ENCODE measurements around the gene ZDBF2.
"Not testable (repeated sequence)": the region's sequence is repeated elsewhere in the genome, so short reads cannot be mapped to it uniquely, and the experiment has no call there.

Gene ZDBF2

GRCh38 chr2:206250041-206250897 is 24.2 kb upstream of the ZDBF2 start:
- no peak overlapping the region for H3K9ac ChIP-seq (ENCODE audit: low read length)
- no peaks in the 10 kb centered on the region for H3K4me1 ChIP-seq (ENCODE audit: control insufficient read depth, insufficient read depth, low read length)
- no peaks in the 10 kb centered on the region for H3K36me3 ChIP-seq (ENCODE audit: control insufficient read depth, insufficient read depth, low read length)
- H3K4me3 ChIP-seq (ENCODE audit: low read length): peak overlapping the region; percentile 57
- no peak overlapping the region for H3K27ac ChIP-seq (ENCODE audit: low read depth, low read length)
- H3K27me3 ChIP-seq (ENCODE audit: control insufficient read depth, insufficient read depth, low read length): peaks cover 8% of the 10 kb centered on the region

- no peak overlapping the region for H3K27ac ChIP-seq (ENCODE audit: low read depth, low read length)
- H3K9ac ChIP-seq (ENCODE audit: low read length): no peak overlapping the region
- H3K4me1 ChIP-seq (ENCODE audit: control insufficient read depth, insufficient read depth, low read length): no peaks in the 10 kb centered on the region
- no peaks in the 10 kb centered on the region for H3K36me3 ChIP-seq (ENCODE audit: control insufficient read depth, insufficient read depth, low read length)
- no peak overlapping the region for H3K4me3 ChIP-seq (ENCODE audit: low read length)
- H3K27me3 ChIP-seq (ENCODE audit: control insufficient read depth, insufficient read depth, low read length): peaks cover 8% of the 10 kb centered on the region
Observed at GRCh38 chr2:206253125-206253776, 21.2 kb upstream of the ZDBF2 start.

DNA sequence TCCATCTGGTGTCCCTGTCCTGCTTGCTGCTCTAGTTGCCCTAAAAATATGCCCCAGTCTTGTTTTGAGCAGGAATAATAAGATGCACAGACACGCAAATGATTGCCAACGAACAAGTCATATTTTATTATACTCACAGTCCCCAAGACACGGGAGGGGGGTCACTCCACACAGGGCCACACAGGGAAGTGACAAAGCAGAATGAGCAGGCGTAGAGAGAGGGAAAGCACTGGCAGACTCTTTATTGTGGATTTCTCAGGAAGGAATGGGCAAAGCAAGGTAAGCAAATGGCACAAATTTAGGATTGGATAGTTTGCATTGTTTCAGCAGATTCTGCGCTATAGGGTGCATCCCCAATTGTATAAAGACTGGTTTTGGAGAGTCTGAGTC is 20.7 kb upstream of the ZDBF2 start:
- Histone ChIP-seq H3K4me3 (ENCODE audit: low read length) (no peak overlapping the region), H3K27ac (ENCODE audit: low read depth, low read length) (no peak overlapping the region), H3K9ac (ENCODE audit: low read length) (no peak overlapping the region), H3K36me3 (ENCODE audit: control insufficient read depth, insufficient read depth, low read length) (no peaks in the 10 kb centered on the region), H3K4me1 (ENCODE audit: control insufficient read depth, insufficient read depth, low read length) (no peaks in the 10 kb centered on the region), H3K27me3 (ENCODE audit: control insufficient read depth, insufficient read depth, low read length) (peaks cover 8% of the 10 kb centered on the region)

DNA sequence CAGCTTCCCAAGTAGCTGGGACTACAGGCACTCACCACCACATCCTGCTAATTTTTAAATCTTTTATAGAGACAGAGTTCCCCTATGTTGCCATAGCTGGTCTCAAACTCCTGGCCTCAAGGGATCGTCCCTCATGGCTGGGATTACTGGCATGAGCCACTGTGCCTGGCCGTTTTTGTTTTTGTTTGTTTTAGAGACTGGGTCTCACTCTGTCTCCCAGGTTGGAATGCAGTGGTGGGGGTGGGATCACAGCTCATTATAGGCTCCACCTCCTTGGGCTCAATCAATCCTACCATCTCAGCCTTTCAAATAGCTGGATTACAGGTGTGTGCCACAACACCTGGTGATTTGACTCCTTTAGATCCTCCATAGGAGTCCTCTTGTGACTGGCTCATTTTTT is 19.5 kb upstream of the ZDBF2 start:
- no peak overlapping the region for H3K27ac ChIP-seq (ENCODE audit: low read depth, low read length)
- no peaks in the 10 kb centered on the region for H3K4me1 ChIP-seq (ENCODE audit: control insufficient read depth, insufficient read depth, low read length)
- H3K27me3 ChIP-seq (ENCODE audit: control insufficient read depth, insufficient read depth, low read length): peaks cover 8% of the 10 kb centered on the region
- no peaks in the 10 kb centered on the region for H3K36me3 ChIP-seq (ENCODE audit: control insufficient read depth, insufficient read depth, low read length)
- H3K9ac ChIP-seq (ENCODE audit: low read length): no peak overlapping the region
- H3K4me3 ChIP-seq (ENCODE audit: low read length): no peak overlapping the region

- H3K27me3 ChIP-seq (ENCODE audit: control insufficient read depth, insufficient read depth, low read length): peaks cover 16% of the 10 kb centered on the region
- H3K27ac ChIP-seq (ENCODE audit: low read depth, low read length): no peak overlapping the region
- no peak overlapping the region for H3K4me3 ChIP-seq (ENCODE audit: low read length)
- H3K4me1 ChIP-seq (ENCODE audit: control insufficient read depth, insufficient read depth, low read length): no peaks in the 10 kb centered on the region
- H3K36me3 ChIP-seq (ENCODE audit: control insufficient read depth, insufficient read depth, low read length): no peaks in the 10 kb centered on the region
- H3K9ac ChIP-seq (ENCODE audit: low read length): no peak overlapping the region
Observed at GRCh38 chr2:206256706-206257205, 17.7 kb upstream of the ZDBF2 start.

GRCh38 chr2:206257350-206257749 is 17.1 kb upstream of the ZDBF2 start:
- Histone ChIP-seq H3K4me3 (ENCODE audit: low read length) (no peak overlapping the region), H3K36me3 (ENCODE audit: control insufficient read depth, insufficient read depth, low read length) (no peaks in the 10 kb centered on the region), H3K27me3 (ENCODE audit: control insufficient read depth, insufficient read depth, low read length) (peaks cover 16% of the 10 kb centered on the region), H3K9ac (ENCODE audit: low read length) (no peak overlapping the region), H3K4me1 (ENCODE audit: control insufficient read depth, insufficient read depth, low read length) (no peaks in the 10 kb centered on the region), H3K27ac (ENCODE audit: low read depth, low read length) (no peak overlapping the region)

GRCh38 chr2:206257861-206258260 is 16.6 kb upstream of the ZDBF2 start:
- H3K27ac ChIP-seq (ENCODE audit: low read depth, low read length): no peak overlapping the region
- H3K36me3 ChIP-seq (ENCODE audit: control insufficient read depth, insufficient read depth, low read length): no peaks in the 10 kb centered on the region
- H3K27me3 ChIP-seq (ENCODE audit: control insufficient read depth, insufficient read depth, low read length): peaks cover 16% of the 10 kb centered on the region
- no peak overlapping the region for H3K4me3 ChIP-seq (ENCODE audit: low read length)
- H3K9ac ChIP-seq (ENCODE audit: low read length): no peak overlapping the region
- H3K4me1 ChIP-seq (ENCODE audit: control insufficient read depth, insufficient read depth, low read length): no peaks in the 10 kb centered on the region

DNA sequence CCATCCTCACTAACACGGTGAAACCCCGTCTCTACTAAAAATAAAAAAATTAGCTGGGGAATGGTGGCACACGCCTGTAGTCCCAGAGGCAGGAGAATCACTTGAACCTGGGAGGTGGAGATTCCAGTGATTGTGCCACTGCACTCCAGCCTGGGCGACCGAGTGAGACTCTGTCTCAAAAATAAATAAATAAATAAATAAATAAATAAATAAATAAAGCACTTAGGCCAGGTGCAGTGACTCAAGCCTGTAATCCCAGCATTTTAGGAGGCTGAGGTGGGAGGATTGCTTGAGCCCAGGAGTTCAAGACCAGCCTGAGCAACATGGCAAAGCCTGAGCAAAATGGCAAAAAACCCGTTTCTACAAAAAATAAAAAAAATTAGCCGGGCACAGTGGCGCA is 15.8 kb upstream of the ZDBF2 start:
- H3K4me1 ChIP-seq (ENCODE audit: control insufficient read depth, insufficient read depth, low read length); H3K9ac ChIP-seq (ENCODE audit: low read length); H3K4me3 ChIP-seq (ENCODE audit: low read length); H3K27ac ChIP-seq (ENCODE audit: low read depth, low read length); H3K36me3 ChIP-seq (ENCODE audit: control insufficient read depth, insufficient read depth, low read length): not testable (repeated sequence)
- peaks cover 17% of the 10 kb centered on the region for H3K27me3 ChIP-seq (ENCODE audit: control insufficient read depth, insufficient read depth, low read length)

DNA sequence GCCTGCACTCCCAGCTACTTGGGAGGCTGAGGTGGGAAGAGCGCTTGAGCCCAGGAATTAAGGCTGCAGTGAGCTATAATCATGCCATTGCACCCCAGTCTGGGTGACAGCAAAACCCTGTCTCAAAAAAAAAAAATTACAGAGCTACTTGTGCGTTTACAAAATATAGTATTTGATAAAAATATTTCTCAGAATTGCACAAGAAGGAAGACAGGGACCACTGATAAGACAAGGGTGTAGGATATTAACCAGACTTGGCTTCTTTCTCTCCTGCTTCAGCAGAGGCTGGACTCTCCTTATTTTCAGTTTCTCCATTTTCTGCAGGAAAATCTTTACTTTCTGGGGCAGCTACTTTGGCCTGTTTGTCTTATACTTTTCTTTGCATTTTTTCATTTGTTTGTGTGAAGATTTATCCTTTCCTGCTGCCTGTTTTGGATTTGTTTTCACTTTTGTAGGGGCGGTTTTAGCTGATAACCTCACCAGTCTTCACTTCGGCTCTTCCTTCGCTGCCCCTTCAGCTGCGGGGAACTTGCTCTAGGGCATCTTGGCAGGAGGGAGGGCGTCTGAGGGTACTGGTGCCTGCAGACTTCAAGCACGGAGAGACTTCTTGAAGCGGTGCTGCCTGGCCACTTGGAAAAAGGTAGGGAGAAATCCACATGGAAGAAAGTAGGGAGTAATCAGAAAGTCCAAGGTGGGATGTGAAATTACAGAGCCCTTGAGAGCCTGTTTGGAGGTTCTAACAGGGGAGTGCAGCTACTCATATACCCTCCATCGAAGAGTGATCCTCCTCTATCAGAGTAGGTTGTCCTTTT is 14.9 kb upstream of the ZDBF2 start:
- no peaks in the 10 kb centered on the region for H3K36me3 ChIP-seq (ENCODE audit: control insufficient read depth, insufficient read depth, low read length)
- no peak overlapping the region for H3K27ac ChIP-seq (ENCODE audit: low read depth, low read length)
- H3K27me3 ChIP-seq (ENCODE audit: control insufficient read depth, insufficient read depth, low read length): peaks cover 19% of the 10 kb centered on the region
- no peaks in the 10 kb centered on the region for H3K4me1 ChIP-seq (ENCODE audit: control insufficient read depth, insufficient read depth, low read length)
- no peak overlapping the region for H3K9ac ChIP-seq (ENCODE audit: low read length)
- H3K4me3 ChIP-seq (ENCODE audit: low read length): no peak overlapping the region

GRCh38 chr2:206260188-206261012 is 14.1 kb upstream of the ZDBF2 start:
- Histone ChIP-seq H3K27ac (ENCODE audit: low read depth, low read length) (no peak overlapping the region), H3K4me1 (ENCODE audit: control insufficient read depth, insufficient read depth, low read length) (no peaks in the 10 kb centered on the region), H3K36me3 (ENCODE audit: control insufficient read depth, insufficient read depth, low read length) (no peaks in the 10 kb centered on the region), H3K4me3 (ENCODE audit: low read length) (no peak overlapping the region), H3K9ac (ENCODE audit: low read length) (no peak overlapping the region), H3K27me3 (ENCODE audit: control insufficient read depth, insufficient read depth, low read length) (peaks cover 17% of the 10 kb centered on the region)

DNA sequence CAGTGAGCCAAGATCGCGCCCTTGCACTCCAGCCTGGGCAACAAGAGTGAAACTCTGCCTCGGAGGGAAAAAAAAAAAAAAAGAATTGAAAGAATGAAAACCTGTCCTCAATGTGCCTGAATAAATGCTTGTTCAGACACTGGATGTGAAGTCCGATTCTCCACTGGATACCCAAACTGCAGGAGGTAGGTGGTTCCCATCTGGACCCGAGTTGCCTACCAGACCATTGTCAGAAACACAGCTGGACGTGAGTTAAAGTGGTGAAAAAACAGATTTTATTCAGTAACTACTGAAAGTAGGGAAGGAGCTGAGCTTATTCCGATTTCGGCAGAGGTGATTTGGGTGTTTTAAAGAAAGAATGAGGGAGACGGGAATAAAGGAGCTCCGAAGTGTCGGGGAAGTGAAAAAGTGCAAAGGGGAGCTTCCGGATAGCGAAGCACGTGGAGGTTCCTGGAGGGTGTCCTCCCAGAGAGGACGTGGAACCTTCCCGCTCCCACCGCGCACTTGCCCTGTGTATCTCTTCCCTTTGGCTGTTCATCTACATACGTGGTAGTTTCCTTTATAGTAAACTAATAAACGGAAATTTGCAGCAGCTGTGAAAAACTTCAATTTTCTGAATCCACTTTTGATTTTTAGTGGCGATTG is 10.4 kb upstream of the ZDBF2 start:
- no peak overlapping the region for H3K9ac ChIP-seq (ENCODE audit: low read length)
- peaks cover 20% of the 10 kb centered on the region for H3K27me3 ChIP-seq (ENCODE audit: control insufficient read depth, insufficient read depth, low read length)
- H3K4me3 ChIP-seq (ENCODE audit: low read length): no peak overlapping the region
- H3K27ac ChIP-seq (ENCODE audit: low read depth, low read length): no peak overlapping the region
- no peaks in the 10 kb centered on the region for H3K4me1 ChIP-seq (ENCODE audit: control insufficient read depth, insufficient read depth, low read length)
- no peaks in the 10 kb centered on the region for H3K36me3 ChIP-seq (ENCODE audit: control insufficient read depth, insufficient read depth, low read length)
